D341Med (cell line): ENCODE results near the gene DGCR8.

Experiments
- DNase-seq: peaks from one replicate; pipeline ENCODE4 v3.0.0; 2012; ENCODE audit warnings: low spot score

DGCR8 gene

DNA sequence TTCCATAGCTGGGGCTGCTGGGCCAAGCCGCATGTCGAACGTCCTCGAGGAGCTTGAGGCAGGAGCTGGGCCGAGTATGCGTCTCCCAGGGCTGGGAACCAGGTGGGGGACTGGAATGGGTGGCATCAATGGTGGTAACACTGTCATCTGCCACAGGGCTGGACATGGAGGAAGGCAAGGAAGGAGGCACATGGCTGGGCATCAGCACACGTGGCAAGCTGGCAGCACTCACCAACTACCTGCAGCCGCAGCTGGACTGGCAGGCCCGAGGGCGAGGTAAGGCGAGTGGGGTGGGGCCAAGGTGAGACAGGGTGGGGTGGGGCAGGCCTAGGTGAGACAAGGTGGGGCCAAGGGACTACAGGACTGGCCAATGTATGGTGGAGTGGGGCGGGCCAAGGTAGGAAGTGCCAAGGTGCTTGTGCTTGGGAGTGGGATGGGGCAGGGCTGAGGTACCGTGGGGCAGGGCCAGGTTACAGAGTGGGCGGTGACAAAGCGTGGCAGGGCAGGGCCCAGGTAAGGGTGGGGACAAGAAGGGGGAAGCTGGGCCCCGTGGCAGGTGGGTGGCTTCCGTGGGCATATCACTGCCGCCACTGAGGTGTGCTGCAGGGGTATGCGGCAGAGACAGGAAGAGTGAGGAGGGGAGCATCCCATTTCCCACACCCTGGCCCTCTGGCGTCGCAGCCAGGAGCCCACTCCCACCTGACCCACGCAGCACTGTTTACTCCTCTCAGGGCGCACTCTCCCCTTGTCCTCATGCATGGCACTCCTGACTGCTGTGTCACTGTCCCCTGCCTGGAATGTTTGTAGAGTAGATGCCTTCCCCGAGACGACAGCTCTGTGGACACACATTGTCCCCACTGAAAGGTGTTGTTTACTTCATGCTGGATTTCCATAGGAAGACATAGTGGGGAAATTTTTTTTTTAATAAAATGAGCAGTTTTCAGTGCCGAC is 27.5 kb upstream of the DGCR8 start:
- DNase-seq: no peak

DNA sequence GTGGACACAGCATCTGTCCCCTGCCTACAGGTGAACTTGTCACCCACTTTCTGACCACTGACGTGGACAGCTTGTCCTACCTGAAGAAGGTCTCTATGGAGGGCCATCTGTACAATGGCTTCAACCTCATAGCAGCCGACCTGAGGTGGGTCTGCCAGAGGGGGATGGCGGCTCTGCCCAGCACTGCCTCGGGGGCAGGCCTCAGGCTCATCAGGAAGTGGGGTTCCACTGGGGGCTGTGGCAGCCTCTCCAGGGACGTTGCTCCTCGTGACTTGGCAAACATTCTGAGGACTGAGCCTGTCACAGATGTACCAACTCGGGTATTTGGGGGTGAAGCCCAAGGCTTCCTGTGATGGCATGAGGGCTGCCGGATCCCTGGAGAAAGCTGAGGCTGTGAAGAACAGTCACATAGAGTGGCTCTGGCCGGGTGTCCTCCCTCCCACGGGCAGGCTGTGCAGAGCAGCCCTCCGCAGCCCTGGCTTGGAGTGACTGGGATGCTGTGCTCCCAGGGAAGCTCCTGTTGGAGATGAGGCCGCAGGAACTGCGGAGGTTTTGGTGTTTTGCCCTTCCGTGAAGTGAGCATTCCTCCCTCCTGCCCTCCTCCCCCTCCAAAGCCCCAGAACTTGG is 26.5 kb upstream of the DGCR8 start:
- DNase-seq: no peak

GRCh38 chr22:20054034-20054427 is 26.0 kb upstream of the DGCR8 start:
- no peak for DNase-seq

DNA sequence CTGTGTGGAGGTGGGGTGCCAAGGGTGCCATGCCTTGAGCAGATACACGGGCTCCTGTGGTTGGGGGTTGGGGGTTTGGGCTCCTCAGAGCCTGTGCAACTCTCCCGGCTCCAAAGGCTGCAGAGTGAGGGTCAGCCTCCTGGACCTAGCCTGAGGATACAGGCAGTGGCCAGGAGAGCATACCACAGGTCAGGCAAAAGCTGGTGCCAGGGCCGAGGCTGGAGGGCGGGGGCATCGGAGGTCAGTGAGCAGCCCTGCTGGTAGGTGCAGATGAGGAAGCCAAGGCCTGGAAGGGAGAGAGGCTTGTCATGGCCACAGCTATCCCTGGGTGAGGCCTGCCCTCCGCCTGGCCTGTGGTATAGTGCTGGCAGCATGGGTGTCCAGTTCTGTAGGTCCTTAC is 25.6 kb upstream of the DGCR8 start:
- no peak for DNase-seq

GRCh38 chr22:20055144-20055543 is 24.9 kb upstream of the DGCR8 start:
- no peak for DNase-seq

DNA sequence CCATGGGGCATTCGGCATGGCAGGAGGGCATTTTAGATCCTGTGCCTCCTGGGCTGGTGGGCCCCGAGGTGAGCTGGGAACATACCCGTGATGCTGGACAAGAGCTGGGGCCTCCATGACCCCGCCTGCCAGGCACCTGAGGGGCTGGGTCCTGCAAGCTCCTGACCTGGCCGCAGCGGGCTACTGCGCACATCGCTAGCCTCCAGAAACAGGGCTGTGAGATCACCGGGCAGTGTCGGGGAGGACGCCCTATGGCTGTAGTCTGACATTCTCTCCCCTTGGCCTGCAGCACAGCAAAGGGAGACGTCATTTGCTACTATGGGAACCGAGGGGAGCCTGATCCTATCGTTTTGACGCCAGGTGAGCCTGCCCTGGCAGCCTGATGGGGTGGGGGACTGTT is 24.4 kb upstream of the DGCR8 start:
- no peak for DNase-seq

DNA sequence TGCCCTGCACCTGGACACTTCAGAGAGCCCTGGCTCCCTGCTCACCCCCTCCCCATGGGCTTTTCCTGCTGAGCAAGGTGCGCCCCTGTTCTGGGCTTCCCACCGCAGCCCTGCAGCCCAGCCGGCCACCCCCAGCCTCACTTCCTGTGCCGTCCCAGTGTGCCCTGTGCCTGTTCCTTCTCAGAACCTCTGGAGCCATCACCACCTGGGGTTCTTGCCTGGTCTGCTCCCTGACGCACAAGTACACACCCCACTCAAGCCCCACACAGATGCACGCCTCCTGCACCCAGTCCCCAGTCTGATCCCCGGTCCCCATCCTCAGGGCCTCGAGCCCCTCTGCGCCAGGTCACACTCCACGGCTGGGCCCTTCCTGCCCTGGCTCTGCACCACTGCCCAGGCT is 23.9 kb upstream of the DGCR8 start:
- no peak for DNase-seq

- DNase-seq: no peak
Measured at GRCh38 chr22:20056696-20057386, 23.2 kb upstream of the DGCR8 start.

DNA sequence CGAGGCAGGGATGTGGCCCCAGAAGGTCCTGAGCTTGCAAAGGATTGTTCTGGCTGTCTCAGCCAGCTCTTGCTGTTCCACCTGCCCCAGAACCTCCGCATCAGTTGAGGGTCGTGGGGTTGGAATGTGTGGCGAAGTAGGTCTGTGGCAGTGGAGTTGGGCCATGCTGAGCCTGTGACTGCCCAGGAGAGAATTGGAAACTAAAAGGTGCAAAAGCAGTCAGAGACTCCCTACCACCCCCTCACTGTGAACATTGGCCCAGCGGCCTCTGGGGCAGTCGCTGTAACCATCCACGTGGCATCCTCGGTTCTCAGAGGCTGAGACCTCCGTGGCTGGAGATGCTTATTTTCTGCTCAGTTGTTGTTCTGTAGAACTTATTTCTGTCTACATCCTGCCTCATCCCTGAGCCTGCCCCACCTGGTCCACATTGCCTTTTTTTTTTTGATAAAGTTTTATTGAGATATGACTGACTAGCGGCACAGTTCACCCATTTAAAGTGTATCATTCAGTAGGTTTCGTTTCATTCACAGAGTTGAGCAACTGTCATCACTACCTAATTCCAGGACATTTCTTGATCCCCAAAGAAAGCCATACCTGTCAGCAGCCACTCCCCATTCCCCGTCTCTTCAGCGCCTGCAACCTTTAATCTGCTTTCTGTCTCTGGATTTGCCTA is 22.3 kb upstream of the DGCR8 start:
- no peak for DNase-seq

- DNase-seq: no peak
Measured at GRCh38 chr22:20058989-20059770, 20.9 kb upstream of the DGCR8 start.

DNA sequence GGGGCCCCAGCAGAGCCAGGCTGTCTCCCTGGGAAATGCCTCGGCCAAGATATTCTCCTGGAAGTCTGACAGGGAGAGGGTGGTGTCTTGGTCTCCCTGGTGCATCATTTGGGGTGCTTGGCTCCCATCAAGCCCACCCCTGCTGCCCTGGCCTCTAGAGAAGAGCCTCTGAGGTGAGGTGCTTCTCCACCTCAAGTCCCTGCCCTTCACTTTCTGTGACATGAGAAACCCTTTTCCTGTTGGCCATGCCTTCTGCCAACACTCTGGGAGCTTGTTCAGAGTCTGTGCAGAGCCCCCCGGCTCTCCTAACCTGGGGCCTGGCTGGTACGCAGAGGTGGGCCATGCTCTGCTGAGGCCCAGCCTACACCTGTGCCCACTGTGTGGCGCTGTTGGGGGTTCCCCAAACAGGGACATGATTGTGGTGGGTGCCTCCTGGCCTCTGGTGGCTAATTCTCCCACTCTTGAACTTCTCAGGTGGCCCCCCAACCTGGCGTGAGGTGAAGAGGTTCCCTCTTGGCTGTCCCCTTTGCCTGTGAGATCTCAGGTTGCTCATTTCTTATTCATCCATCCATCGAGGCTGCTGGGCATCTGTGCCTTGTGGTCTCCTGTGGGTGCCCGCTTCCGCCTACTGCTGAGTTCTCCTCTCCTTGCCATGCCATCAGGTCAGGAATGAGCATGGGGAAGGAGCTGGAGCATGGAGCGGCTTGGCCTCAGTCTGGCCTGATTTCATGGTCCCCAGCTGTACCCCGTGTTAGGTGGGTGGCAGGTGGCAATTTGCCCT is 19.2 kb upstream of the DGCR8 start:
- DNase-seq: no peak

DNA sequence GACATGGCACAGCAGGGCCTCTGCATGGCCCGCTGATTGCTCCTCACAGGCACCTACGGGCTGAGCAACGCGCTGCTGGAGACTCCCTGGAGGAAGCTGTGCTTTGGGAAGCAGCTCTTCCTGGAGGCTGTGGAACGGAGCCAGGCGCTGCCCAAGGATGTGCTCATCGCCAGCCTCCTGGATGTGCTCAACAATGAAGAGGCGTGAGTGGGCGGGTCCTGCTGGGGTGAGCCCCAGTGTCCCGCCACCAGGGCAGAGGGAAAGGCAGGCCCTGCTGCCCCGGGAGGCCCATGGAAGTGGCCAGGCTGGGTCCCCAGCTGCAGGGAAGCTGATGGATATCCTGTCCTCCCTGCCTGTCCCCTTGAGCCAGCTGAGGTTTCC is 18.6 kb upstream of the DGCR8 start:
- DNase-seq: no peak

- DNase-seq: no peak
Measured at GRCh38 chr22:20062043-20062765, 17.8 kb upstream of the DGCR8 start.

GRCh38 chr22:20062766-20063083 is 17.3 kb upstream of the DGCR8 start:
- no peak for DNase-seq

- DNase-seq: no peak
Measured at GRCh38 chr22:20063271-20064139, 16.5 kb upstream of the DGCR8 start.

DNA sequence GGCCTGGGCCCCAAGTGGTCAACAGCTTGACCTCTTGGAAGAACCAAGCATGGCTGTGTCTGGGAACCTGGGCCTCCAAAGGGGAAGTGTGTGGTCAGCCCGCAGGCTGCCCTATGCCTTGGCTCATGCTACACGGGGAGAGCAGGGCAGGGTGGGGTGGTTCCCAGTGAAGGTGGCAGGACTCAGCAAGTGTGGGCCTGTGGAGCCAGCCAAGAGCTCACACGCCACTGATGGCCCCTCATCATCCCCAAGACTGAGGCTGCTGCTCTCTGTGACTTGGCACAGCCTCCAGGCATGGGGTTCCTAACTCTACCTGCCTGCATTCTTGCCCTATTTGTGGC is 15.9 kb upstream of the DGCR8 start:
- no peak for DNase-seq

DNA sequence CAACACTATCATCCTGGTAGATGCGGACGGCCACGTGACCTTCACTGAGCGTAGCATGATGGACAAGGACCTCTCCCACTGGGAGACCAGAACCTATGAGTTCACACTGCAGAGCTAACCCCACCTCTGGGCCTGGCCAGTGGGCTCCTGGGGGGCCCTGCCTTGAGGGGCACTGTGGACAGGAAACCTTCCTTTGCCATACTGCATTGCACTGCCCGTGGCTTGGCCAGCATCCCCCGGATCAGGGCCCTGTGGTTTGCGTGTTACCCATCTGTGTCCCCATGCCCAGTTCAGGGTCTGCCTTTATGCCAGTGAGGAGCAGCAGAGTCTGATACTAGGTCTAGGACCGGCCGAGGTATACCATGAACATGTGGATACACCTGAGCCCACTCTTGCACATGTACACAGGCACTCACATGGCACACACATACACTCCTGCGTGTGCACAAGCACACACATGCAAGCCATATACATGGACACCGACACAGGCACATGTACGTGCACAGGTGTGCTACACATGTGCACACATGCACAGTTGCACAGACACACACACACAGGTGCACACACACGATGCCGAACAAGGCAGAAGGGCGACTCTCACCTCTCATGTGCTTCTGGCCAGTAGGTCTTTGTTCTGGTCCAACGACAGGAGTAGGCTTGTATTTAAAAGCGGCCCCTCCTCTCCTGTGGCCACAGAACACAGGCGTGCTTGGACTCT is 15.3 kb upstream of the DGCR8 start:
- no peak for DNase-seq

DNA sequence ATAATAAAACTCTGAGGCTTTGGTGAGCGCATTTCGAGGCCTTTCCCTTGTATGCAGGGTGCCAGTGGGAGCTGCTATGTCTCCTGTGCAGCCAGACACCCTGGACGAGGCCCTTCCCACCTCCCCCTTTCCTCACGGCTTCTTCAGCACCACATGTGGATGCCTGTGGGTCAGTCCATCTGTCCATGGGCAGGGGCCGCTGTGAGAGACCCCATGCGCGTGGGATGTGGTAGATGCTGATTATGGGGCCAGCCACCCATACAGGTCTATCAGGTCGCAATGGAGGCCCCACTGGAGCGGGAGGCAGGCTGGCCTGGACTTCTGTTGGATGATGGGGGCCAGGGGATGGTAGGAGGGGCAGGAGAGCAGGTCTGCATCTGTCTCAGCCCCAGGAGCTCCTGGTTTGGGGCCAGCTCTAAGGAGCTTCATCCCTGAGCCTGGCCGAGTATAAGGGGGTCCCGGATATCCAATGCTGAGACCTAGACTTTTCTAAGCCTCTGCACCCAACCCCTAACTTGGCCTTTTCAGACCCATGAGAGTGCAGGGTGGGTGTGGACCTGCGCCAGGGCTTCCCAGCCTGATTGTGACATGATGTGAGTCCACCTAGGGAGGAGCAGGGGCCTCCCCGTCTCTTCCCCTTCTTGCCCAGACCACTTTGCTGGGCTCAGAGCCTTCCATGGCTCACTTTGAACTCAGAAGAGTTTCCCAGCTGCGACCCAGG is 14.0 kb upstream of the DGCR8 start:
- no peak for DNase-seq
